ACC112 (cell line): ENCODE data around the gene TEC.
"Not testable (repeated sequence)": the region's sequence is repeated elsewhere in the genome, so short reads cannot be mapped to it uniquely, and the experiment has no call there.

ENCODE experiments used
- H2AFZ ChIP-seq: fragments of 200-600 bp; sonication (generic); one replicate; pipeline ENCODE4 v1.6.0; 2017; ENCODE audit warnings: antibody characterized with exemption, low read length; ENCODE audit not compliant: unreplicated experiment
- H3K27ac ChIP-seq: fragments of 200-600 bp; sonication (generic); 2 replicates; pipeline ENCODE4 v1.5.1; 2014; ENCODE audit warnings: low read depth, mild to moderate bottlenecking, antibody characterized with exemption, low read length, moderate library complexity
- H3K27me3 ChIP-seq: fragments of 200-600 bp; sonication (generic); 2 replicates; pipeline ENCODE4 v1.6.1; 2014; ENCODE audit warnings: mild to moderate bottlenecking, antibody characterized with exemption, low read length, moderate library complexity, mixed read lengths; ENCODE audit not compliant: insufficient read depth
- H3K36me3 ChIP-seq: fragments of 200-600 bp; sonication (generic); 2 replicates; pipeline ENCODE4 v1.6.1; 2016; ENCODE audit warnings: mild to moderate bottlenecking, antibody characterized with exemption, low read length, moderate library complexity, mixed read lengths; ENCODE audit not compliant: insufficient read depth
- H3K4me1 ChIP-seq: fragments of 200-600 bp; sonication (generic); one replicate; pipeline ENCODE4 v1.6.1; 2016; ENCODE audit warnings: low read length, mixed read lengths; ENCODE audit not compliant: insufficient read depth, unreplicated experiment, control insufficient read depth
- H3K4me3 ChIP-seq: fragments of 200-600 bp; sonication (generic); 2 replicates; pipeline ENCODE4 v1.5.1; 2014; ENCODE audit warnings: mild to moderate bottlenecking, low read depth, low read length
- H3K79me2 ChIP-seq: fragments of 200-600 bp; sonication (generic); one replicate; pipeline ENCODE4 v1.6.0; 2016; ENCODE audit warnings: low read length; ENCODE audit not compliant: control insufficient read depth, unreplicated experiment, insufficient read depth

The TEC gene

DNA sequence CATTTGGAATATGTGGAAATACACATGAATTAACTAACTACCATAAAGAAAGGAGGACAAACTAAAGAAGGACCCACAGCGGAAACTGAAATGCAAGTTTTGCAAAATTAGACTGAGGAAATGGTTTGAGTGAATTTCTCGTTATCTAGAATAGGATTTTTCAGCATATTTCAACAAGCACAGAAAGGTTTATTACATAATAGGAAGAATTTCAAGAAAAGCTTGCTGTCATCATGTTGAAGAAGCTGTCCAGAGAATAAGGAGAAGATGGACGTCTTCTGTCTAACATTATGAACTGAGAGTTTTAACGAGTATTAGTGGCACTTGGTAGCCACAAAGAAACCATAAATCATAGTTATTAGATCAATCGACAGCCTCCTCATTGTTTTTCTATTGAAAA is 45.0 kb downstream of the TEC start:
- no peak overlapping the region for H3K4me3 ChIP-seq
- H3K4me1 ChIP-seq, result peaks cover 13% of the 10 kb centered on the region
- no peak overlapping the region for H2AFZ ChIP-seq
- H3K36me3 ChIP-seq, result no peaks in the 10 kb centered on the region
- no peaks in the 10 kb centered on the region for H3K27me3 ChIP-seq
- H3K79me2 ChIP-seq, result no peaks in the 10 kb centered on the region
- H3K27ac ChIP-seq, result no peak overlapping the region

DNA sequence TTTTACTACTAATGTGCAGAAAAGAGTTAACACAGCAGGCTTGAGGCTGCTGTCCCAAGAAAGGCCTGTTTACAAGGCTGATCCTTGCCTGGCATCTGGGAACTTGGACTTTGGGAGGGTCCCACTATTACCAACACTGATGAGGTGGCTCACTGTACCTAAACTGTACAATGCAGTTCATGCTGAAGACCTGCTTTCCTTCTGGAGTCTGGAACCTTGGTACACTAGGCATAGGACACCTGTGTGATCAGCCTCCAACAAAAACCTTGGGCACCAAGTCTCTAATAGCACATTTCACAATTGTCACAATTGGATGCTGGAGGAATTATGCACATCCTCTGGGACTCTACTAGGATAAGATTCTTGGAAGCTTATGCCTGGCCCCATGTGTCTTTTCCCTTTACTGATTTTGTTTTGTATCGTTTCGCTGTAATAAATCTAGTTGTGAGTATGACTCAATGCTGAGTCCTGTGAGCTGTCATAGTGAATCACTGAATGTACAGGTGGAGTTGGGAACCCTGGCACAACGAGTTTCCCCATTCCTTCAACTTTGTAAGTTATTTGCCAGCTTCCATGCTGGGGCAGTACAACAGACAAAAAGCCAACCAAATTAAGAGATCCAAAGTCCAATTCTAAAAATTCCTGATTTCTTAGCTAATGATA is 45.9 kb downstream of the TEC start:
- Histone ChIP-seq H2AFZ (no peak overlapping the region), H3K27ac (no peak overlapping the region), H3K36me3 (no peaks in the 10 kb centered on the region), H3K27me3 (no peaks in the 10 kb centered on the region), H3K79me2 (no peaks in the 10 kb centered on the region), H3K4me3 (no peak overlapping the region), H3K4me1 (peaks cover 13% of the 10 kb centered on the region)

DNA sequence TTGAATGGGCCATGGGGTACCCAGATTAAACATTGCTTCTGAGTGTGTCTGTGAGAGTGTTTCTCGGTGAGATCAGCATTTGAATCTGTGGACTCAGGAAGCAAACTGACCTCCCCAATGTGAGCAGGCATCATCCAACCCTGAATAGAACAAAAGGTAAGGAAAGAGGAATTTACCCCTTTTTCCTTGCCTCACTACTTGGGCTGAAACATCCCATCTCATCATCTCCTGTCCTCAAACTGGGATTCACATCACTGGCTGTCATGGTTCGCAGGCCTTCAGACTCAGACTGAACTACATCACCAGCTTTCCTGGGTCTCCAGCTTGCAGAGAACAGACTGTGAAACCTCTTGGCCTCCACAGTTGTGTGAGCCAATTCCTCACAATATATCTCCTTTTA is 47.1 kb downstream of the TEC start:
- peaks cover 13% of the 10 kb centered on the region for H3K4me1 ChIP-seq
- H3K36me3 ChIP-seq, result no peaks in the 10 kb centered on the region
- no peak overlapping the region for H2AFZ ChIP-seq
- no peak overlapping the region for H3K4me3 ChIP-seq
- H3K27me3 ChIP-seq, result no peaks in the 10 kb centered on the region
- H3K27ac ChIP-seq, result no peak overlapping the region
- no peaks in the 10 kb centered on the region for H3K79me2 ChIP-seq

DNA sequence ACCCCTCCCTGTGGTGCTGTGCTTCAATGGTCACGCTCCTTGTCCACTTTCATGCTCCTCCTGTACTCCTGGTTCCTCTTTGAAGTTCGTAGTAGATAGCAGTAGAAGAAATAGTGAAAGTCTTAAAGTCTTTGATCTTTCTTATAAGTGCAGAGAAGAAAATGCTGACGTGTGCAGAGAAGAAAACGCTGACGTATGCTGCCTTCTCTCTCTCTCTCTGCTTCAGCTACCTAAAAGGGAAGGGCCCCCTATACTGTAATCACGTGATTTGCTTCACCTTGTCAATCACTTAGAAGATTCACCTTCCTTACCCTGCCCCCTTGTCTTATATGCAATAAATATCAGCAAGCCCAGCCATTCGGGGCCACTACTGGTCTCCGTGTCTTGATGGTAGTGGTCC is 50.2 kb downstream of the TEC start:
- not testable (repeated sequence) for H3K27me3 ChIP-seq, H2AFZ ChIP-seq, H3K36me3 ChIP-seq, H3K79me2 ChIP-seq, H3K4me3 ChIP-seq, H3K27ac ChIP-seq
- peaks cover 12% of the 10 kb centered on the region for H3K4me1 ChIP-seq

DNA sequence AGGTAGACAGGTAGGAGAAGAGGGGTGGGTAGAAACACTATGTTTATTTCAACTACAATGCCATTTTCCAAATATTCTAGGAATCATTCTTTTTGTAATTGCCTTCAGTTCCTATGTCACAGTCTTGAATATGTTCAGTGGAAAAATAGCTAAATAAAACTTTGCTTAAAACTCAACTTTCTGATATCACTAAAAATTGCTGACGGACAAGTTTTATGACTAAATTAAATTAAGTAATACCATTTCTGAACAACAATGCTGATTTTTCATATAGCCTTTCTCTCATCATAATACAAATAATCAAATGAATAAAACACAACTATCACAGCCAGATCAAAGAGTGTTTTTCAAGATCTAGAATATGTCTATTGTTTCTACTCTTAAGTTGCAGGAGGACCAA is 53.1 kb downstream of the TEC start:
- no peak overlapping the region for H3K4me3 ChIP-seq
- H3K4me1 ChIP-seq, result no peaks in the 10 kb centered on the region
- H3K79me2 ChIP-seq, result no peaks in the 10 kb centered on the region
- no peak overlapping the region for H3K27ac ChIP-seq
- H3K27me3 ChIP-seq, result no peaks in the 10 kb centered on the region
- H2AFZ ChIP-seq, result no peak overlapping the region
- no peaks in the 10 kb centered on the region for H3K36me3 ChIP-seq

DNA sequence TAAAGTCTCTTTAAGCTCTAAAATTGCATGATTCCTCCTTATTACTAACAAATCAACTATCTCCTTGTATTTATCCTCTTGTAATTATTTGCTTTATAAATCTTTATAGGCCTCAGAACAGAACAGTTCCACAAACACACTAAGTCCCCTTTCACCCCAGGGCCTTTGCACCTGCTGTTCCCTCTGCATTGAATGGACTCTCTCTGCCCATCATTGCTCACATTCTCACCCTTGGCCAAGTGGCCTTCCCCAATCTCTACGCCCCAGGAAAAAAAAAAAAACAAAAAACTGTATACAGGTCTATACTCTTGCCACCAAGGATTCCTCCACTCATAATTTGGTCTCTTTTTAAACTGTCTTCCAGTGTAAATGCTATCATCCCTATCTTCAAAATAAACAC is 53.7 kb downstream of the TEC start:
- Histone ChIP-seq H3K36me3 (no peaks in the 10 kb centered on the region), H3K4me1 (no peaks in the 10 kb centered on the region), H3K27ac (no peak overlapping the region), H3K27me3 (no peaks in the 10 kb centered on the region), H2AFZ (no peak overlapping the region), H3K79me2 (no peaks in the 10 kb centered on the region), H3K4me3 (no peak overlapping the region)

DNA sequence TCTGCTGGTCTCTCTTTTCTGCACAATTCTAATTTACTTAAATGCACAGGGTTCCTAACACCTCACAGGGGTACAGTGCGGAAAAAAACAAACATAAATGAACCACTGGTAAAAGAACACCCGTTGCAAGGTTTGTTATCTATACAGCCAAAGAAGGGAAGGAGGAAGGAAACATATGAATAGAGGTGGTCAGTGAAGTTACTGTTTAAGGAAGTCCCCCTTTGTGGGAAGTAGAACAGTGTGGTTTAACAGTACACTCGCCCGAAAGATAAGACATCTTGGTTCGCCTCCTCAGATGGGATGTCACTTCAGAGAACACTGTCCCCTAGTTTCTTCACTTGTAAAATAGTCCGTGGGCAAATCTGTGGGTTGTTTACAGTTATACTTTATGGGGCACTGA is 57.5 kb downstream of the TEC start:
- no peaks in the 10 kb centered on the region for H3K27me3 ChIP-seq
- H3K4me1 ChIP-seq, result no peaks in the 10 kb centered on the region
- no peaks in the 10 kb centered on the region for H3K79me2 ChIP-seq
- no peak overlapping the region for H2AFZ ChIP-seq
- no peak overlapping the region for H3K27ac ChIP-seq
- no peak overlapping the region for H3K4me3 ChIP-seq
- H3K36me3 ChIP-seq, result no peaks in the 10 kb centered on the region

DNA sequence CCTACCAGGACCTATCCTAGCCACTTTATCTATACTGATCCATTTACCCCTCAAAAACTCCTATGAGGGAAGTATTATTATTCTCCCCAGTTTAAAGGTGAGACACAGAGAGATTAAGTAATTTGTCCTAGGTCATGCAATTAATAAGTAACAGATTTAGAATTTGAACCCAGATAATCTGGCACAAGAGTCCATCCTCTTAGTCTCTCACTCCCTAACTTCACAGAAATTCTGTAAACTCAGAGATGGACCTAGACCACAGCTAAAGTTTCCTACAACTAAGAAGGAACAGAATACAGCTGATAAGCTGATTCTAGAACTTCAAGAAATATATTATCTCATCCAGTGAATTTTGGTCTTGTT is 58.7 kb downstream of the TEC start:
- H3K27ac ChIP-seq, result no peak overlapping the region
- H2AFZ ChIP-seq, result no peak overlapping the region
- no peaks in the 10 kb centered on the region for H3K4me1 ChIP-seq
- no peaks in the 10 kb centered on the region for H3K36me3 ChIP-seq
- no peaks in the 10 kb centered on the region for H3K27me3 ChIP-seq
- H3K4me3 ChIP-seq, result no peak overlapping the region
- no peaks in the 10 kb centered on the region for H3K79me2 ChIP-seq

DNA sequence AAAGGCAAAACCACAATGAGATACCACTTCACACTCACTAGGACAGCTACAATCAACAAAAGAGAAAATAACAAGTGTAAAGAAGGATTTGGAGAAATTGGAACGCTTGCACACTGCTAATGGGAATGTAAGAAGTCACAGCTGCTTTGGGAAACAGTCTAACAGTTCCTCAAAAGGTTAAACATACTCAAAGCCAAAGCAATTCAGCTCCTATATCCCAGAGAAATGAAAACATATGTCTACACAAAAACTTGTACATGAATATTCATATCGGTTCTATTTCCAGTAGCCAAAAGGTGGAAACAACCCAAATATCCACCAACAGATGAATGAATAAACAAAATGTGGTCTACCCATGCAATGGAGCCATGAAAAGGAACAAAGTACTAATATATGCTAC is 64.0 kb downstream of the TEC start:
- Histone ChIP-seq H3K4me3 (no peak overlapping the region), H3K36me3 (no peaks in the 10 kb centered on the region), H3K27ac (no peak overlapping the region), H3K79me2 (no peaks in the 10 kb centered on the region), H3K27me3 (0 out of 2 replicates have a peak, but pooled peaks cover 1% of the 10 kb centered on the region), H3K4me1 (no peaks in the 10 kb centered on the region), H2AFZ (no peak overlapping the region)

DNA sequence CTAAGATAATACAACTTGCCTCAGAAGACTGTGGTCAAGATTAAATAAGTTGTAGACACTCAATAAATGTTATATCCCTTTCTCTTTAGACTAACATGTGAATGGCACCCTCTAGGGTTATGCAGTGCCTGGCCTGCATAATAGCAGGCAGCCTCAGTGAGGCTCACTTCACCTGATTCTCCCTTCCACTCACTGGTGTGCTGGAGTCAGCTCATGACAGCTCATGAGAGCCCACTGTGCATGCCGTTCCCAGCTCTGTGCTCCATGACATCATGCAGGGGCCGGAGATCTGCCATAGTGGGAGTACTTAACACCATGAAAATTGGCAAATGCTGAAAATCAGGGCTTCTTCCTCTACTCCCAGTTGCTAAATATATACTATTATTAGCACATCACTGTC is 64.5 kb downstream of the TEC start:
- no peak overlapping the region for H2AFZ ChIP-seq
- H3K27ac ChIP-seq, result no peak overlapping the region
- no peak overlapping the region for H3K4me3 ChIP-seq
- no peaks in the 10 kb centered on the region for H3K79me2 ChIP-seq
- H3K36me3 ChIP-seq, result no peaks in the 10 kb centered on the region
- no peaks in the 10 kb centered on the region for H3K4me1 ChIP-seq
- 0 out of 2 replicates have a peak, but pooled peaks cover 6% of the 10 kb centered on the region for H3K27me3 ChIP-seq

DNA sequence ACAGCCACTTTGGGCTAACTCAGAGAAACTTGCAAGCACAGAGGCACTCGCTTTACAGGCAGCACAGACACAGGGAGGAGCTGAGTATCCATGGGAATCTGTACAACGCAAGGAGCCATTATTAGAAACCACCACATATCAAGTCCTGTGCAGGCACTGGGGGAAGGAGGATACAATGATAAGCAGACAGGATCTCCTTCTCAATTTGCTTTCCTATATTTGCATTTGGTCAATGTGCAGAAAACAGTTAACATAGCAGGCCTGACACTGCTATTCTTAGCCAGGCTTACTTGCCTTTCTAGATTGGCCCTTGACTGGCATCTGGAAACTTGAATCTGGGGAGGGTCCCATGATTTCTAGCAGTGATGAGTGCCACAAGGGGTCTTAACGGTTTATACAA is 65.8 kb downstream of the TEC start:
- Histone ChIP-seq H3K4me3 (no peak overlapping the region), H3K27me3 (0 out of 2 replicates have a peak, but pooled peaks cover 6% of the 10 kb centered on the region), H3K79me2 (no peaks in the 10 kb centered on the region), H3K4me1 (no peaks in the 10 kb centered on the region), H3K36me3 (no peaks in the 10 kb centered on the region), H2AFZ (no peak overlapping the region), H3K27ac (no peak overlapping the region)
